ENCODE results near the gene PREX1. TPM values are rescaled to one million over a fixed set of nuclear protein-coding genes. Genes with fewer than 3 reads are reported as not detected.

Gene PREX1
- total RNA-seq, 1 donor from 2014 or later, result 235 TPM

- TF ChIP-seq CTCF (IDR thresholded peaks at IDR 0.05; ENCODE audit: partially characterized antibody, unreplicated experiment), result no peak
- Mint-ChIP-seq H3K9me3 (ENCODE audit: unreplicated experiment) (peaks cover 31% of the 10 kb centered on the region), H3K4me3 (ENCODE audit: unreplicated experiment) (no peak overlapping the region), H3K27me3 (ENCODE audit: unreplicated experiment) (peaks cover 14% of the 10 kb centered on the region), H3K27ac (ENCODE audit: unreplicated experiment) (peak overlapping the region; percentile 41), H3K4me1 (ENCODE audit: low read depth, unreplicated experiment) (peaks cover 31% of the 10 kb centered on the region), H3K36me3 (ENCODE audit: unreplicated experiment) (peaks cover 15% of the 10 kb centered on the region)
- no peak for DNase-seq
Observed at GRCh38 chr20:48732081-48732829, 95.5 kb downstream of the PREX1 start.

GRCh38 chr20:48731536-48731935 is 96.3 kb downstream of the PREX1 start:
- H3K27me3 Mint-ChIP-seq (ENCODE audit: unreplicated experiment), result peaks cover 13% of the 10 kb centered on the region
- H3K4me3 Mint-ChIP-seq (ENCODE audit: unreplicated experiment), result no peak overlapping the region
- no peak for DNase-seq
- peaks cover 15% of the 10 kb centered on the region for H3K36me3 Mint-ChIP-seq (ENCODE audit: unreplicated experiment)
- no peak overlapping the region for H3K27ac Mint-ChIP-seq (ENCODE audit: unreplicated experiment)
- TF ChIP-seq CTCF (IDR thresholded peaks at IDR 0.05; ENCODE audit: partially characterized antibody, unreplicated experiment), result no peak
- peaks cover 29% of the 10 kb centered on the region for H3K9me3 Mint-ChIP-seq (ENCODE audit: unreplicated experiment)
- H3K4me1 Mint-ChIP-seq (ENCODE audit: low read depth, unreplicated experiment), result peaks cover 30% of the 10 kb centered on the region

- no peak for TF ChIP-seq CTCF (IDR thresholded peaks at IDR 0.05; ENCODE audit: partially characterized antibody, unreplicated experiment)
- no peak overlapping the region for H3K4me3 Mint-ChIP-seq (ENCODE audit: unreplicated experiment)
- H3K4me1 Mint-ChIP-seq (ENCODE audit: low read depth, unreplicated experiment), result peaks cover 30% of the 10 kb centered on the region
- peak overlapping the region; percentile 4 for H3K27ac Mint-ChIP-seq (ENCODE audit: unreplicated experiment)
- H3K9me3 Mint-ChIP-seq (ENCODE audit: unreplicated experiment), result peaks cover 24% of the 10 kb centered on the region
- H3K27me3 Mint-ChIP-seq (ENCODE audit: unreplicated experiment), result peaks cover 12% of the 10 kb centered on the region
- DNase-seq, result no peak
- H3K36me3 Mint-ChIP-seq (ENCODE audit: unreplicated experiment), result peaks cover 12% of the 10 kb centered on the region
Observed at GRCh38 chr20:48730977-48731376, 96.8 kb downstream of the PREX1 start.

- no peak for DNase-seq
- Mint-ChIP-seq H3K36me3 (ENCODE audit: unreplicated experiment) (peaks cover 14% of the 10 kb centered on the region), H3K4me1 (ENCODE audit: low read depth, unreplicated experiment) (peaks cover 42% of the 10 kb centered on the region), H3K27ac (ENCODE audit: unreplicated experiment) (peak overlapping the region; percentile 69), H3K4me3 (ENCODE audit: unreplicated experiment) (peak overlapping the region; percentile 27), H3K27me3 (ENCODE audit: unreplicated experiment) (peaks cover 14% of the 10 kb centered on the region), H3K9me3 (ENCODE audit: unreplicated experiment) (peaks cover 23% of the 10 kb centered on the region)
- no peak for TF ChIP-seq CTCF (IDR thresholded peaks at IDR 0.05; ENCODE audit: partially characterized antibody, unreplicated experiment)
Observed at GRCh38 chr20:48729538-48729937, 98.3 kb downstream of the PREX1 start.

- Mint-ChIP-seq H3K9me3 (ENCODE audit: unreplicated experiment) (peaks cover 18% of the 10 kb centered on the region), H3K4me1 (ENCODE audit: low read depth, unreplicated experiment) (peaks cover 54% of the 10 kb centered on the region), H3K36me3 (ENCODE audit: unreplicated experiment) (peaks cover 19% of the 10 kb centered on the region), H3K27ac (ENCODE audit: unreplicated experiment) (peak overlapping the region; percentile 68), H3K4me3 (ENCODE audit: unreplicated experiment) (no peak overlapping the region), H3K27me3 (ENCODE audit: unreplicated experiment) (peaks cover 18% of the 10 kb centered on the region)
- no peak for DNase-seq
- TF ChIP-seq CTCF (IDR thresholded peaks at IDR 0.05; ENCODE audit: partially characterized antibody, unreplicated experiment), result no peak
Observed at GRCh38 chr20:48728042-48728825, 99.6 kb downstream of the PREX1 start.
